ENCODE measurements around the gene OR52A5. TPM values are rescaled to one million over a fixed set of nuclear protein-coding genes. Genes with fewer than 3 reads are reported as not detected.
"Not testable (repeated sequence)": the region's sequence is repeated elsewhere in the genome, so short reads cannot be mapped to it uniquely, and the experiment has no call there.

The OR52A5 gene
- not detected for total RNA-seq

DNA sequence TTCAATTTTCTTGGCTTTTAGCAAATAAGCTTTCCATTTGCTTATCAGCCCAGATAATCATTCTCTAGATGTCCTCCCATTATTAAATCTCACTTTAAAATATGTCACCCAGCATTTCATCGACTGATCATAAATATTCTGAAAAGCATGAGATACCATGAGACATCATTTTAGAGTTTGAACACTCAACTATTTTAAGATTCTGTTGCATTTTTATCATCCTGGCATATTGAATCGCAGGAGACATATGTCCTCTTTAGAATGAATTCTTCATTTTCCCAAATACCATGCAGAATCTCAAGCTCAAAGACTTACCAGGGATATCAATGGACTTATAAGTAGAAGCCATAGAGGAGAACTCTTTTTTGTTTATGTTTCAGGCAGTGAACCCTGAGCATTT is at the start of gene OR52A5:
Gene OR52A5, minus strand, starts transcription at position 361 of the 400 bp plus-strand sequence. CDS start 5,714 bp downstream, outside the sequence.
- intact Hi-C loops (cut with DNase I) = no loop called here
- TF ChIP-seq, protein P1, sequence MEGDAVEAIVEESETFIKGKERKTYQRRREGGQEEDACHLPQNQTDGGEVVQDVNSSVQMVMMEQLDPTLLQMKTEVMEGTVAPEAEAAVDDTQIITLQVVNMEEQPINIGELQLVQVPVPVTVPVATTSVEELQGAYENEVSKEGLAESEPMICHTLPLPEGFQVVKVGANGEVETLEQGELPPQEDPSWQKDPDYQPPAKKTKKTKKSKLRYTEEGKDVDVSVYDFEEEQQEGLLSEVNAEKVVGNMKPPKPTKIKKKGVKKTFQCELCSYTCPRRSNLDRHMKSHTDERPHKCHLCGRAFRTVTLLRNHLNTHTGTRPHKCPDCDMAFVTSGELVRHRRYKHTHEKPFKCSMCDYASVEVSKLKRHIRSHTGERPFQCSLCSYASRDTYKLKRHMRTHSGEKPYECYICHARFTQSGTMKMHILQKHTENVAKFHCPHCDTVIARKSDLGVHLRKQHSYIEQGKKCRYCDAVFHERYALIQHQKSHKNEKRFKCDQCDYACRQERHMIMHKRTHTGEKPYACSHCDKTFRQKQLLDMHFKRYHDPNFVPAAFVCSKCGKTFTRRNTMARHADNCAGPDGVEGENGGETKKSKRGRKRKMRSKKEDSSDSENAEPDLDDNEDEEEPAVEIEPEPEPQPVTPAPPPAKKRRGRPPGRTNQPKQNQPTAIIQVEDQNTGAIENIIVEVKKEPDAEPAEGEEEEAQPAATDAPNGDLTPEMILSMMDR (IDR thresholded peaks at IDR 0.05) = no peak
- no peak for TF ChIP-seq POLR2A (IDR thresholded peaks at IDR 0.05)
- H3K27ac ChIP-seq = no peak within 1 kb of the TSS
- no peaks in the 10 kb centered on the region for H3K27me3 ChIP-seq
- 88 to 91% methylated on average over 2 of the region's 2 CpGs for WGBS, 2 donors
- H3K36me3 ChIP-seq = no peaks in the 10 kb centered on the region
- no peak within 1 kb of the TSS for H3K4me3 ChIP-seq (replicated peaks in 1 of 3)
- H3K9me3 ChIP-seq = no peaks in the 10 kb centered on the region
- no peaks in the 10 kb centered on the region for H3K4me1 ChIP-seq
- no peak for DNase-seq

DNA sequence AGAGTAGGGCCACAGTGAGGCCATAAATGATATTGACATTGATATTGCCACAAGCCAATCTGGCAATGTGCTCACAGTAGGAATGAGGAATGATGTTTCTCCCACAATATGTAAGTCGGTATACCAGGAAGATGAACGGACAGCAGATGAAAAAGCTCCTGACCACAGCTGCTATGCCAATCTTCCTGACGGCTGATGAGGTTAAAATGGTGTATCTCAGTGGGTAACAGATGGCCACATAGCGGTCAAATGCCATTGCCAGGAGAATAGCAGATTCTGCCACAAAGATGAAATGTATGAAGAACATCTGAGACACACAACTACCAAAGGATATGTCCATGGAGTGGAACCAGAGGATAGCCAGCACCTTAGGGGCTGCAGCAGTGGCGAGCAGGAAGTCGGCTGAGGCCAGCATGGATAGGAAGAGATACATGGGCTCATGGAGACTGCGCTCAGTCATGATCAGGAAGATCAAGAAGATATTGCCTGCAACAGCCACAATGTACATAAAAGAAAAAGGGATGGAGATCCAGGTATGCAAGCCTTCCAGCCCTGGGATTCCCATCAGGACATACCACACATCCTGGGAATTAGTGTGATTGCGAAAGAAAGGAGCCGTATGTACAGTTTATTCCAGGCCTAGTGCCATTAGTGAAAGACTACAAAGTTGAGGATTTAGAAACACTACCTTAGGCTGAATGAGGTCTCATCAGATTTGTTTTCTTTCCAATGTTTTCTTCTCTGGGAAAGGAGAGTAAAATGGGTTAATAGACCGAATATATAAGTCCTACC is 40.1 kb upstream of the OR52A5 start:
- Histone ChIP-seq H3K9me3 (no peaks in the 10 kb centered on the region), H3K4me3 (replicated peaks in 1 of 3) (no peak overlapping the region), H3K27me3 (no peaks in the 10 kb centered on the region), H3K4me1 (no peaks in the 10 kb centered on the region), H3K36me3 (no peaks in the 10 kb centered on the region), H3K27ac (no peak overlapping the region)
- 82 to 89% methylated on average over 10 of the region's 10 CpGs for WGBS, 2 donors
- no peak for DNase-seq
- intact Hi-C loops (cut with DNase I) = no loop called here
- TF ChIP-seq, protein P1 (IDR thresholded peaks at IDR 0.05) = no peak
- no peak for TF ChIP-seq POLR2A (IDR thresholded peaks at IDR 0.05)

DNA sequence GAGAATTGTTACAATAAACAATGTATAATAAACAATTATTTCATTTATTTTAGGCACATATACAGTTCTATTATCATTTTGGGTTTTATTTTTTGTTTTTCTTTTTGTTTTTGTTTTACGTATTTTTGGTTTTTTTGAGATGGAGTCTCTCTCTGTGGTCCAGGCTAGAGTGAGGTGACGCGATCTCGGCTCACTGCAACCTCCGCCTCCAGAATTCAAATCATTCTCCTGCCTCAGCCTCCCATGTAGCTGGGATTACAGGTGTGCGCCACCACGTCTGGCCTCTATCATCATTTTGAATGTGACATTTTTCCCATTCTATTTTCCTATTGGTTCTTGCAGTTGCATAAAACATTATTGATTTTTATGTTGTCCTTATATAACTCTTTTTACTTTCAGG is 36.8 kb upstream of the OR52A5 start:
- intact Hi-C loops (cut with DNase I) = no loop called here
- 92 to 94% methylated on average over 7 of the region's 7 CpGs for WGBS, 2 donors
- TF ChIP-seq POLR2A (IDR thresholded peaks at IDR 0.05) = no peak
- TF ChIP-seq, protein P1 (IDR thresholded peaks at IDR 0.05) = no peak
- Histone ChIP-seq H3K36me3 (no peaks in the 10 kb centered on the region), H3K9me3 (no peaks in the 10 kb centered on the region), H3K27me3 (no peaks in the 10 kb centered on the region), H3K4me1 (no peaks in the 10 kb centered on the region), H3K27ac (no peak overlapping the region), H3K4me3 (replicated peaks in 1 of 3) (no peak overlapping the region)
- no peak for DNase-seq

DNA sequence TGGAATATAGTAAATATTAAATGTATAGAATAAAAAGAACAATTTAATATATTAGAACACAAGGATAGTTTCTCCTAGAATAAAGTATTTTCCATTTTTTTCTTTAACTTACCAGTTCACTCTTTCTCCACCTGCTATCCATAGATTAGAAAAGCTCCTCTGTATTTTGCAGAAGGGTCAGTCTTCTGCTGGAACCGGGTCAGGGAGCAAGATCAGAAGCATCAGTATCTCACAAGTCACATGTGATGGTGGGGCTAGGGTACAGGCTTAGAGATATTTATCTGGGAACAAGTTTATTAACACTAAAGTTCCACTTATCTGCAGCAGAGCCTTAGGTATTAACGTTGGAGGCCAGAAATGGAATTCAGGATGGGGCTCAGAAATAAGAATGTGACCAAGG is 33.7 kb upstream of the OR52A5 start:
- Histone ChIP-seq H3K4me3 (replicated peaks in 1 of 3) (no peak overlapping the region), H3K27ac (no peak overlapping the region), H3K4me1 (no peaks in the 10 kb centered on the region), H3K9me3 (no peaks in the 10 kb centered on the region), H3K27me3 (no peaks in the 10 kb centered on the region), H3K36me3 (no peaks in the 10 kb centered on the region)
- whole genome bisulfite sequencing, 2 donors = 61 to 73% methylated on average over 2 of the region's 2 CpGs
- no peak for DNase-seq
- intact Hi-C loops (cut with DNase I) = no loop called here
- TF ChIP-seq, protein P1 (IDR thresholded peaks at IDR 0.05) = no peak
- TF ChIP-seq POLR2A (IDR thresholded peaks at IDR 0.05) = no peak

DNA sequence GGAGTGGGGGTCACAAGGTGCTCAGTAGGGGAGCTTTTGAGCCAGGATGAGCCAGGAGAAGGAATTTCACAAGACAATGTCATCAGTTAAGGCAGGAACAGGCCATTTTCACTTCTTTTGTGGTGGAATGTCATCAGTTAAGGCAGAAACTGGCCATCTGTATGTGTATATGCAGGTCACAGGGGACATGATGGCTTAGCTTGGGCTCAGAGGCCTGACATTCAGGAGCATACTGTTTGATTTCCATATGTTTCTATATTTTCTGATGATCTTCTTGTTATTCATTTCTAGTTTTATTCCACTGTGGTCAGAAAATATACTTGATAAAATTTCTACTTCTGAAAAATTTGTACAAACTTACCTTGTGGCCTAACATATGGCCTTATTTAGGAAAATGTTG is 27.7 kb upstream of the OR52A5 start:
- DNase-seq; H3K27ac ChIP-seq; H3K4me3 ChIP-seq (replicated peaks in 1 of 3); H3K36me3 ChIP-seq; intact Hi-C loops (cut with DNase I); H3K4me1 ChIP-seq; H3K27me3 ChIP-seq; H3K9me3 ChIP-seq: not testable (repeated sequence)

DNA sequence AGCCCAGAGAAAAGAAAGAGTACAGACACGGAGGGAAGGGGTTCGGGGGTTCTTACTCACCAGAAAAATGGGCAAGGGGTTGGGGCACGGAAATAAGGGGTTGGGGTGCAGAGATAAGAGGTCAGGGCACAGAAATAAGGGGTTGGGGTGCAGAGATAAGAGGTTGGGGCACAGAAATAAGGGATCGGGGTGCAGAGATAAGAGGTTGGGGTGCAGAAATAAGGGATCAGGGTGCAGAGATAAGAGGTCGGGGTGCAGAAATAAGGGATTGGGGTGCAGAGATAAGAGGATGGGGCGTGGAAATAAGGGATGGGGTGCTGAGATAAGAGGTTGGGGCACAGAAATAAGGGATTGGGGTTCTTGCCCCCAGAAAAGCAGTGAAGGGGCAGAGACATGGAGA is 26.7 kb upstream of the OR52A5 start:
- H3K27me3 ChIP-seq; H3K4me1 ChIP-seq; H3K27ac ChIP-seq; intact Hi-C loops (cut with DNase I); H3K36me3 ChIP-seq; H3K4me3 ChIP-seq (replicated peaks in 1 of 3); DNase-seq; H3K9me3 ChIP-seq: not testable (repeated sequence)
- WGBS, 2 donors = 77 to 78% methylated on average over 6 of the region's 6 CpGs

DNA sequence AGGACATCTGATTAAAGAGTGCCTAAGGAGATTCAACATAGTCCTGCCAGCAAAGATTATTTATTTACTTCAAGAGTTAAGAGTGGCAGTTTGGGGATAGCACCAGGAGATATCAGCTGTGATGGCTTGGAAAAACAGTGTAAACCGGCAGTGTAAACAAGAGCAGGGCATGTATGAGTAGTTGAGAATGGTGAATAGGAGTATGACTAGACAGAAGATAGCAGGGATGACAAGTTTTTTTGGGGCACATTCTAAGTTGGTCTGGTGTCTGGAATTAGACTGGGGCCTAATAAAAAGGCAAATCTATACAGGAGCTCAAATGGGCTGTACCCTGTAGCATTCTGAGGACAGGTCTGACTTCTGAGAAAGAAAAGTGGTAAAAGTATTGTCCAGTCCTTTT is 22.9 kb upstream of the OR52A5 start:
- H3K27me3 ChIP-seq; H3K9me3 ChIP-seq; DNase-seq; H3K4me3 ChIP-seq (replicated peaks in 1 of 3); H3K36me3 ChIP-seq; H3K4me1 ChIP-seq; intact Hi-C loops (cut with DNase I); H3K27ac ChIP-seq: not testable (repeated sequence)
- WGBS, 2 donors = 44 to 50% methylated on average over 1 of the region's 1 CpG

DNA sequence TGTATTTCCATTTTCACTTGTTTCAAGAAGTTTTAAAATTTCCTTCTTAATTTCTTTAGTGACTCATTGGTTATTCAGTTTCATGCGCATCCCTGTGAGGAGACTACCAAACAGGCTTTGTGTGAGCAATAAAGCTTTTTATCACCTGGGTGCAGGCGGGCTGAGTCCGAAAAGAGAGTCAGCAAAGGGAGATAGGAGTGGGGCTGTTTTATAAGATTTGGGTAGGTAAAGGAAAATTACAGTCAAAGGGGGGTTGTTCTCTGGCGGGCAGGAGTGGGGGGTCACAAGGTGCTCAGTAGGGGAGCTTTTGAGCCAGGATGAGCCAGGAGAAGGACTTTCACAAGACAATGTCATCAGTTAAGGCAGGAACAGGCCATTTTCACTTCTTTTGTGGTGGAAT is 22.1 kb upstream of the OR52A5 start:
- H3K4me1 ChIP-seq; DNase-seq; H3K27me3 ChIP-seq; H3K36me3 ChIP-seq; intact Hi-C loops (cut with DNase I); H3K9me3 ChIP-seq; H3K4me3 ChIP-seq (replicated peaks in 1 of 3); H3K27ac ChIP-seq: not testable (repeated sequence)
- WGBS, 2 donors = 85 to 96% methylated on average over 4 of the region's 4 CpGs
